HL-60 (cell line): Measurements from ENCODE around the gene CLSTN2.

Experiments
- GABPA ChIP-seq: IDR thresholded peaks from 2 replicates; pipeline ENCODE4 v1.6.1; 2012; ENCODE audit warnings: low read depth
- POLR2AphosphoS5 ChIP-seq: IDR thresholded peaks from 2 replicates; pipeline ENCODE4 v1.6.1; 2012; ENCODE audit warnings: low read depth
- TF ChIP-seq, protein P1 (sequence below): IDR thresholded peaks from one replicate; pipeline ENCODE4 v1.5.1; 2011; ENCODE audit warnings: low read length, control low read depth, inconsistent platforms; ENCODE audit not compliant: insufficient read depth
- TF ChIP-seq, protein P2 (sequence below): IDR thresholded peaks from 2 replicates; pipeline ENCODE4 v1.6.1; 2012; ENCODE audit warnings: low read depth; ENCODE audit not compliant: insufficient replicate concordance

DNA sequence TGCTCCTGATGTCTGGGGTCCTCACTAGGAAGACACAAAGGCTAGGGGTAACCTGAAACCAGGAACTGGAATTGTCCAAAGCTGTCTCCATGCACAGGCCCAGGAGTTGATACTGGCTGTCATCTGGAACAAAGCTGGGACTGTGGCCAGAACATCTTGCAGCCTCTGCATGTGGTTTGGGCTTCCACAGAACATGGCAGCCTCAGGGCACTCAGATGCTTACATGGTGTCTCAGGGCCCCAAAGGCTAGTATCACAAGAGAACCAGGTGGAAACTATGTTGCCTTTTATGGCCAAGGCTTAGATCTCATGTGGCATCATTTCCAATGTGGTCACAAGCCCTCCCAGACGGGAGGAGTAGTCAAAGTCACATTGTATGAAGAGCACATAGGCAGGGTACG is 407.7 kb downstream of the CLSTN2 start:
- TF ChIP-seq, protein P1, sequence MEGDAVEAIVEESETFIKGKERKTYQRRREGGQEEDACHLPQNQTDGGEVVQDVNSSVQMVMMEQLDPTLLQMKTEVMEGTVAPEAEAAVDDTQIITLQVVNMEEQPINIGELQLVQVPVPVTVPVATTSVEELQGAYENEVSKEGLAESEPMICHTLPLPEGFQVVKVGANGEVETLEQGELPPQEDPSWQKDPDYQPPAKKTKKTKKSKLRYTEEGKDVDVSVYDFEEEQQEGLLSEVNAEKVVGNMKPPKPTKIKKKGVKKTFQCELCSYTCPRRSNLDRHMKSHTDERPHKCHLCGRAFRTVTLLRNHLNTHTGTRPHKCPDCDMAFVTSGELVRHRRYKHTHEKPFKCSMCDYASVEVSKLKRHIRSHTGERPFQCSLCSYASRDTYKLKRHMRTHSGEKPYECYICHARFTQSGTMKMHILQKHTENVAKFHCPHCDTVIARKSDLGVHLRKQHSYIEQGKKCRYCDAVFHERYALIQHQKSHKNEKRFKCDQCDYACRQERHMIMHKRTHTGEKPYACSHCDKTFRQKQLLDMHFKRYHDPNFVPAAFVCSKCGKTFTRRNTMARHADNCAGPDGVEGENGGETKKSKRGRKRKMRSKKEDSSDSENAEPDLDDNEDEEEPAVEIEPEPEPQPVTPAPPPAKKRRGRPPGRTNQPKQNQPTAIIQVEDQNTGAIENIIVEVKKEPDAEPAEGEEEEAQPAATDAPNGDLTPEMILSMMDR = no peak
- TF ChIP-seq POLR2AphosphoS5 (no peak), GABPA (no peak)
- TF ChIP-seq, protein P2, sequence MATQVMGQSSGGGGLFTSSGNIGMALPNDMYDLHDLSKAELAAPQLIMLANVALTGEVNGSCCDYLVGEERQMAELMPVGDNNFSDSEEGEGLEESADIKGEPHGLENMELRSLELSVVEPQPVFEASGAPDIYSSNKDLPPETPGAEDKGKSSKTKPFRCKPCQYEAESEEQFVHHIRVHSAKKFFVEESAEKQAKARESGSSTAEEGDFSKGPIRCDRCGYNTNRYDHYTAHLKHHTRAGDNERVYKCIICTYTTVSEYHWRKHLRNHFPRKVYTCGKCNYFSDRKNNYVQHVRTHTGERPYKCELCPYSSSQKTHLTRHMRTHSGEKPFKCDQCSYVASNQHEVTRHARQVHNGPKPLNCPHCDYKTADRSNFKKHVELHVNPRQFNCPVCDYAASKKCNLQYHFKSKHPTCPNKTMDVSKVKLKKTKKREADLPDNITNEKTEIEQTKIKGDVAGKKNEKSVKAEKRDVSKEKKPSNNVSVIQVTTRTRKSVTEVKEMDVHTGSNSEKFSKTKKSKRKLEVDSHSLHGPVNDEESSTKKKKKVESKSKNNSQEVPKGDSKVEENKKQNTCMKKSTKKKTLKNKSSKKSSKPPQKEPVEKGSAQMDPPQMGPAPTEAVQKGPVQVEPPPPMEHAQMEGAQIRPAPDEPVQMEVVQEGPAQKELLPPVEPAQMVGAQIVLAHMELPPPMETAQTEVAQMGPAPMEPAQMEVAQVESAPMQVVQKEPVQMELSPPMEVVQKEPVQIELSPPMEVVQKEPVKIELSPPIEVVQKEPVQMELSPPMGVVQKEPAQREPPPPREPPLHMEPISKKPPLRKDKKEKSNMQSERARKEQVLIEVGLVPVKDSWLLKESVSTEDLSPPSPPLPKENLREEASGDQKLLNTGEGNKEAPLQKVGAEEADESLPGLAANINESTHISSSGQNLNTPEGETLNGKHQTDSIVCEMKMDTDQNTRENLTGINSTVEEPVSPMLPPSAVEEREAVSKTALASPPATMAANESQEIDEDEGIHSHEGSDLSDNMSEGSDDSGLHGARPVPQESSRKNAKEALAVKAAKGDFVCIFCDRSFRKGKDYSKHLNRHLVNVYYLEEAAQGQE = no peak
